ENCODE measurements around the gene HSPA5.
"Not testable (repeated sequence)": the region's sequence is repeated elsewhere in the genome, so short reads cannot be mapped to it uniquely, and the experiment has no call there.

Gene HSPA5

GRCh38 chr9:125241000-125241862 lies at the start of gene HSPA5:
HSPA5 (minus strand) TSS chr9:125241343; CDS start chr9:125241126, 217 bp downstream.
- DNase-seq (ENCODE audit: low read depth) = peak; percentile 100

DNA sequence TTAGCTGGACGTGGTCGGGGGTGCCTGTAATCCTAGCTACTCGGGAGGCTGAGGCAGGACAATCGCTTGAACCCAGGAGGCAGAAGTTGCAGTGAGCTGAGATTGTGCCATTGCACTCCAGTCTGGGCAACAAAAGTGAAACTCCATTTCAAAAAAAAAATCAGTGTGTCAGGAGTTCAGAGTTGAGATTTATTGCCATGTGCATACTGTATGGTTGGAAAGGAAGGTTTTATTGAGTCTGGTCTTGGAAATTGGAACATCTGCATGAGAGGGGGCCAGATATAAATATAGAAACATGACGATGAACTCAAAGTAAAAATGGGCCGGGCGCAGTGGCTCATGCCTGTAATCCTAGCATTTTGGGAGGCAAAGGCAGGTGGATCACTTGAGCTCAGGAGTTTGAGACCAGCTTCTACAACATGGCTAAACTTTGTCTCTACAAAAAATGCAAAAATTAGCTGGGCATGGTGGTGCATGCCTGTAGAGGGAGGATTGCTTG lies 45.8 kb upstream of the HSPA5 start:
- DNase-seq (ENCODE audit: low read depth) = not testable (repeated sequence)

DNA sequence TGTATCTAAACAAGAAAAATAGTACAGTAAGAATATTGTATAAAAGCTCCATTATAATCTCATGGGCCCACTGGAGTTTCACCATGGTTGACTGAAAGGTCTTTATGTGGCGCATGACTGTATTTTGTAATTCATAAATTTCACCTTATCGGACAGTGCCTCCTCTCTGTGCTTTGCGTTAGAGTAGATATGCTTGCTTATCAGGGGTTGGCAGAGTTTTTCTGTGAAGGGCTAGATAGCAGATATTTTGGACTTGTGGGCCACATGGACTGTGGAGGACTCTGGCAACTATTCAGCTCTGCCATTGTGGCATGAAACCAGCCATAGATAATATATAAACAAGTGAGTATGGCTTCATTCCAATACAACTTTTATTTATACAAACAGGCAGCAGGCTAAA lies 43.7 kb upstream of the HSPA5 start:
- DNase-seq (ENCODE audit: low read depth) = no peak

DNA sequence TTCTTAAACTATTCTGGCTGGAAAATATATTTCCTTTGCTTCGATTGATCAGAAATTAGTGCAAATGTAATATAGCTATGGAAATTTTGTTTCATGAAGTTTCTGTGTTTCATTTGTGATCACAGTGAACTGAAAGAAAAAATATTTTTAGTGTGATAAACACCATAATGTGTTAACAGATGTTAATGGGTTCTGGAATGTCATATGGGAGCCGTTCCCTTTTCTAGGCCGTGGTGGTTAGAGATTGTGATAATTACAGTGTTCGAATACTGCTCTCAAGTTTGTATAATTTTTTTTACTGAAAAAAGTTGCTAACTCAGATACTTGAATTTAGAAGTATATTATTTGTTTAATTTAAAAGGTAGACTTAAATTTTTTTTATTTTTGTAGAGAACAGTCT lies 39.8 kb upstream of the HSPA5 start:
- no peak for DNase-seq (ENCODE audit: low read depth)

- DNase-seq (ENCODE audit: low read depth) = no peak
Measured at GRCh38 chr9:125277411-125277810, 36.3 kb upstream of the HSPA5 start.

DNA sequence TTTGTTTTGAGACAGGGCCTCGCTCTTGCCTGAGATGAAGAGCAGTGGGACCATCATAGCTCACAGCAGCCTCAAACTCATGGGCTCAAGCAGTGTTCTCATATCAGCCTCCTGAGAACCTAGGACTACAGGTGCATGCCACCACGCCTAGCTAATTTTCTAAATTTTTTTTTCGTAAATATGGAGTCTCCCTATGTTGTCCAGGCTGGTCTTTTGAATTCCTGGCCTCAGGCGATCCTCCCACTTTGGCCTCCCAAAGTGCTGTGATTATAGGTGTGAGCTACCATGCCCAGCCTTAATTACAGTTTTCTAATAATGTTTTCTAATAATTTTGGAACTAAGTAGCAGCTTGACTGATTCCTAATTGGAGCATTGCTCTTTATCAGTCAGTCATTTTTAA lies 35.6 kb upstream of the HSPA5 start:
- DNase-seq (ENCODE audit: low read depth) = no peak

DNA sequence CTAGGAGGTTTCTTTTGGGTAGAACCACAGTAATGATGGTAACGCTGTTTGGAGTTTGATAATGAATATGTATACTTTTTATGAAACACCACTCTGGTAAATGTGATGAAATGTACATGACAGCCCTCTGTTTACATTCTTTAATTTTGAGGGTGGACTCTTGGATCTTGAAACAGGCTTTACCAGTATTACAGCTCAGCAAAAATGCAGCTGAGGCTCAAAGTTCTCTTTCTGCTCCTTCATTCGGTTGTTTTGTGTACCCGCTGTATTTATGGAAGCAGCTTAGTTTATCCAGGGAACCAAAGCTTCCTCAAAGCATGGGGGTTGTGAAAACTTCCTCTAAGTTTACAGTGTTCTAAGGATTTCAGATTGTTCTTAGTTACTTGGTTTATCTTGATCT lies 31.6 kb upstream of the HSPA5 start:
- DNase-seq (ENCODE audit: low read depth) = peak; percentile 59

DNA sequence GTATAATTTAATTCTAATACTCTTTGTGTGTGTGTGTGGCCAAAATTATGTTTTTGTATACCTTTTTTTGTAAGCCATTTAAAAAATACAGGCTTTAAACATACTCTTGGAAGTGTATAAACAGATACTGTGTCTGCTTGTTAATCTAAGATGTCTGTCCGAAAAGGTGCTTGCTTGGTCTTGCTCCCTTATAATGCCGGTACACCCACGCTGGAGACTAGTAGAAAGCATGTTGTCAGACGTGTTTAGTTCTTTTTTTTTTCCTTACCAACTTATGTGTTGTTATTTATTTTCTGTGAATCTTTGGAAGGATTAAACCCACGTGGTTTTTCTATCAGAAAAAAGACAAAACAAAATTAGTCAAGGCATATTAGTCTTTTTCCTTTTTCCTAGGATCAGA lies 29.9 kb upstream of the HSPA5 start:
- DNase-seq (ENCODE audit: low read depth) = no peak

GRCh38 chr9:125269014-125269397 lies 27.9 kb upstream of the HSPA5 start:
- DNase-seq (ENCODE audit: low read depth) = no peak

DNA sequence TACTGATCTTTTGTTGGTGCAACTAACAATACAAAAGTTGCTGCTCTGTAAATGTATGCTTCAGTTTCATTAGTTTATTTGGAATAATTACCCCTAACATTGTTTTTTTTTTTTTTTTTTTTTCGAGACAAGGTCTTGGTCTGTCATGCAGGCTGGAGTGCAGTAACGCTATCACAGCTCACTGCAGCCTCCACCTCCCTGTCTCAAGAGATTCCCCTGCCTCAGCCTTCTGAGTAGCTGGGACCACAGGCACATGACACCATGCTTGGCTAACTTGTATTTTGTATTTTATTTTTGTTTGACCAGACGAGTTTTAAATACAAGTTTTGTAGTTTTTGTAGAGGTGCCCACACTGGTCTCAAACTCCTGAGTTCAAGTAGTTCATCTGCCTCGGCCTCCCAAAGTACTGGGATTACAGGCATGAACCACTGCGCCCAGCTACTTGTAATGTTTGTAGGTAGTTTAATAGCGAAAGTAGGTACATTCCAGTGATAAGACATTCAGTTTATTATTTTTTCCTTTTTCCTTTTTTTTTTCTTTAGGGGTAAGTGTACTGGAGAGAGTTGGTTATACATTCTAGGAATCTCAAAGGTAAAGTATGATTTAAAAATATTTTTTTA lies 27.4 kb upstream of the HSPA5 start:
- no peak for DNase-seq (ENCODE audit: low read depth)

GRCh38 chr9:125264068-125264467 lies 22.9 kb upstream of the HSPA5 start:
- not testable (repeated sequence) for DNase-seq (ENCODE audit: low read depth)

DNA sequence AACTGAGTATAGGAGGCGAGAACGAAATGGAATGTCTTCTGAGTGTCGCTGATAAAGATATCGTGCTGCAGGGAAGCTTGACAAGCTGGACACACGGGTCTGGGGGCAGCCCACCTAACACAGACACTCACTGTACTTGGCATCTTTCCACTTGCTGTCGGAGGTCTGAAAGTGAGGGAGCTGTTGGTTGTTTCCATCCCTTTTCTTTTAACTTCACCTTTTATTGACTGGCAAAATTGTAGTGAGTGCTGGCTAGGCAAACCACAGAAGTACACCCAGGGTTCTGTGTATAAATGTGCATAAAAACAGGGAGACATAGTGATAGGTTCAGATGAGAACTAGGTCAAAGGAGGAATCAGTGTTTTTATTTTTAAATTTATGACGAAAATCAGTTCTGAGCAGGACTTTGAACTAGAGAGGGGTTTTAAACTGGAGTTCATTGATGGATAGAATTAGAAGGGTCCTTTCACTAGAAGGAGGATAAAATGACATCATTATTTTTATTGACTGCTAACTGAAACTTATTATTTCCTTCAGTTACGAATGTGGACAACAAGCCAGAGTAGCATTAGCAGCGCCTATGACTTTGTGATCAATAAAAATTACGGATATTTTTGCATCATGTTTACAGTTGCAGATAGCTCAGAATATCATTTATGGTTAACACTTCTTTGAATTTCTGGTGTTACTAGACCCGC lies 21.3 kb upstream of the HSPA5 start:
- DNase-seq (ENCODE audit: low read depth) = peak; percentile 3

- DNase-seq (ENCODE audit: low read depth) = peak; percentile 87
Measured at GRCh38 chr9:125261501-125262293, 20.6 kb upstream of the HSPA5 start, which contains the start of gene GAPVD1. GAPVD1 (plus strand) TSS chr9:125261826; CDS start chr9:125298922, 37,096 bp downstream.

- peak; percentile 64 for DNase-seq (ENCODE audit: low read depth)
Measured at GRCh38 chr9:125260561-125260960, 19.4 kb upstream of the HSPA5 start.

DNA sequence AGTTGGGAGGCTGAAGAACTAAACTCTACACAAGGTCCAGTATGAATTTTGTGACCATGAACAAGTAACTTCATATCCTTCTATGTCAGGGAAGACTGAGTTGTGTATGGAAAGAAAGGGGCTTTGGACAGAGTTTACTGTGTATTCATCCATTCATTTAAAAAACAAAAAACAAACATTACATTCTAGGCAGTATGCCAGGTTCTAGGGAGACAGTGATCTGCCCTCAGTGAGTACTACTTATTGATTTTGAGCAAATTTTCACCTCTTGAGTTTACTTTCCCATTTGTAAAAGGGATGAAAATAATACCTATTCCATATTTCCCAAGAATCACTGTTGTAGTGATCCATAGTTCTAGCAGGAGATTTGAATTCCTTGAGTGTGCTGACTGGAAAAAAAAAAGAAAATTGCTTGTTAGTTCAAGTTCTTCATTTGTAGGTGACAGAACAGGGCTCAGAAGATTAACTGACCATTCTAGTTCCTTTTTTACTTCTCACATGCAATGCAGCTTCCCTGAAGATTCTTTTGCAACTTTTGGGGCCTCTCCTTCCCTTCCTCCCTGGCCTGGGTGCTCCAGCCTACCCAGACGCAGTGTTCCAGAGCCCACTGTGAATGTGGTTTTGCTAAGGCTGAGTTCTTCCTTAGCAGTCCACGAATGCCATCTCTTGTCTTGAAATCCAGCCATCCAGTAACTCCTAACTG lies 17.8 kb upstream of the HSPA5 start:
- no peak for DNase-seq (ENCODE audit: low read depth)

- no peak for DNase-seq (ENCODE audit: low read depth)
Measured at GRCh38 chr9:125258160-125258785, 17.1 kb upstream of the HSPA5 start.

DNA sequence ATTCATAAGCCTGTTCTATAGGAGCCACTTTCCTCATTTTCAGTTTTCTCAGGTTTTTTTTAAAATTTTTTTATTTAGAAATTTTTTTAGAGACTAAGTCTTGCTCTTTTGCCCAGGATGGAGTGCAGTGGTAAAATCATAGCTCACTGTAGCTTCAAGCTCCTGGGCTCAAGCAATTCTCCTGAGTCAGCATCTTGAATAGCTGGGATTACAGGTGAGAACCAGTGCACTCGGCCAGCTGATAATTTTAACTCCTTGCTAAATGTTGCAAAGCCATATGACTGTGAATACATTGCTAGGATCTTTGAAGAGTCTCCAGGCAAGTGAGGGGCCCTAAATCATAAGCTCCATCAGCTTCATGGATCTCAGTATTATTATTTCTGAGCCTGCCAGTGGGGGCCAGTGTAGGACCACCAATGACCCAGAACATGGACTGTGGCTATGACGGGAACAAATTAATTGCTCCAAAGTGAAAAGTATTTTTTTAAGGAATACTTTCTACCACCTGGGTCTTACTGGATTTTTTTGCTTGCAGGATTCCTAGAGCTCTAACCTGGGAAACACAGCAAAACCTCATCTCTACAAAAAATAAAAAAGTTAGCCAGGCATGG lies 14.7 kb upstream of the HSPA5 start:
- DNase-seq (ENCODE audit: low read depth) = no peak

DNA sequence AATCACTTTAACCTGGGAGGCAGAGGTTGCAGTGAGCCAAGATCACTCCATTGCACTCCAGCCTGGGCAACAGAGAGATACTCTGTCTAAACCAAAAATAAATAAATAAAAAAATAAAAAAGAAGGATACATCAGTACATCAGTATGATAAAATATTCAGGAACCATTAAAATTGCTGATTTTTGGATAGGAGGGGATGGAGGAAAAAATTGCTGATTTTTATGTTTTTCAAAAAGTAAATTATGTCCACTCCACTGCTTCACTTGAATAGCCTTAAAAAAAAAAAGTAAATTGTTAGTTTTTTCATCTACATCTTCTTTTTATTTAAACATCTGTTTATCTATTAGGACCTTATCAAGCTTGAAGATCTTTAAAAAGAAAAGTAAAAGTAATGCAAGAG lies 13.1 kb upstream of the HSPA5 start:
- no peak for DNase-seq (ENCODE audit: low read depth)

- no peak for DNase-seq (ENCODE audit: low read depth)
Measured at GRCh38 chr9:125246261-125246667, 5.1 kb upstream of the HSPA5 start.

GRCh38 chr9:125243792-125244260 lies 2.7 kb upstream of the HSPA5 start:
- DNase-seq (ENCODE audit: low read depth) = no peak

Measured in fibroblast of gingiva (primary cell).